HG03342 (cell line): ENCODE results near the gene SLC7A9.

Source experiments
- ATAC-seq: cut with Tn5 transposase; IDR thresholded peaks from one replicate; pipeline ENCODE4 v1.9.1; 2021; ENCODE audit warnings: mild to moderate bottlenecking, moderate library complexity; ENCODE audit not compliant: unreplicated experiment

Gene SLC7A9

GRCh38 chr19:32869369-32869965 lies at the start of gene SLC7A9:
SLC7A9 (minus strand) TSS chr19:32869767; CDS start chr19:32868534, 1,233 bp downstream.
- no peak for ATAC-seq

- ATAC-seq = no peak
Observed at GRCh38 chr19:32919365-32919764, 49.8 kb upstream of the SLC7A9 start.

- no peak for ATAC-seq
Observed at GRCh38 chr19:32917616-32917996, 48.0 kb upstream of the SLC7A9 start.

- no peak for ATAC-seq
Observed at GRCh38 chr19:32916969-32917615, 47.5 kb upstream of the SLC7A9 start.

GRCh38 chr19:32914879-32915660 lies 45.5 kb upstream of the SLC7A9 start:
- no peak for ATAC-seq

GRCh38 chr19:32911467-32911866 lies 41.9 kb upstream of the SLC7A9 start:
- ATAC-seq = no peak

GRCh38 chr19:32910874-32911273 lies 41.3 kb upstream of the SLC7A9 start:
- no peak for ATAC-seq

GRCh38 chr19:32910094-32910493 lies 40.5 kb upstream of the SLC7A9 start:
- no peak for ATAC-seq

- ATAC-seq = no peak
Observed at GRCh38 chr19:32909257-32909656, 39.7 kb upstream of the SLC7A9 start.

- no peak for ATAC-seq
Observed at GRCh38 chr19:32908641-32909190, 39.1 kb upstream of the SLC7A9 start.

- ATAC-seq = no peak
Observed at GRCh38 chr19:32902448-32902847, 32.9 kb upstream of the SLC7A9 start.

GRCh38 chr19:32901504-32902161 lies 32.1 kb upstream of the SLC7A9 start:
- no peak for ATAC-seq

GRCh38 chr19:32896516-32897214 lies 27.1 kb upstream of the SLC7A9 start:
- no peak for ATAC-seq

GRCh38 chr19:32895384-32895783 lies 25.8 kb upstream of the SLC7A9 start:
- ATAC-seq = no peak

- ATAC-seq = no peak
Observed at GRCh38 chr19:32891609-32892008, 22.0 kb upstream of the SLC7A9 start.

GRCh38 chr19:32890841-32891240 lies 21.3 kb upstream of the SLC7A9 start:
- no peak for ATAC-seq

GRCh38 chr19:32890326-32890725 lies 20.8 kb upstream of the SLC7A9 start:
- no peak for ATAC-seq

- no peak for ATAC-seq
Observed at GRCh38 chr19:32889137-32889934, 19.8 kb upstream of the SLC7A9 start.

GRCh38 chr19:32887572-32888215 lies 18.1 kb upstream of the SLC7A9 start:
- no peak for ATAC-seq
